ENCODE data around the gene APOL3. TPM values are rescaled to one million over a fixed set of nuclear protein-coding genes. Genes with fewer than 3 reads are reported as not detected.
A peak's percentile ranks its signal among the peaks of the same experiment; 100 is the strongest.
"Not testable (repeated sequence)": the region's sequence is repeated elsewhere in the genome, so short reads cannot be mapped to it uniquely, and the experiment has no call there.

APOL3 gene
- total RNA-seq, 1 donor from 2014 or later = 52.4 TPM

DNA sequence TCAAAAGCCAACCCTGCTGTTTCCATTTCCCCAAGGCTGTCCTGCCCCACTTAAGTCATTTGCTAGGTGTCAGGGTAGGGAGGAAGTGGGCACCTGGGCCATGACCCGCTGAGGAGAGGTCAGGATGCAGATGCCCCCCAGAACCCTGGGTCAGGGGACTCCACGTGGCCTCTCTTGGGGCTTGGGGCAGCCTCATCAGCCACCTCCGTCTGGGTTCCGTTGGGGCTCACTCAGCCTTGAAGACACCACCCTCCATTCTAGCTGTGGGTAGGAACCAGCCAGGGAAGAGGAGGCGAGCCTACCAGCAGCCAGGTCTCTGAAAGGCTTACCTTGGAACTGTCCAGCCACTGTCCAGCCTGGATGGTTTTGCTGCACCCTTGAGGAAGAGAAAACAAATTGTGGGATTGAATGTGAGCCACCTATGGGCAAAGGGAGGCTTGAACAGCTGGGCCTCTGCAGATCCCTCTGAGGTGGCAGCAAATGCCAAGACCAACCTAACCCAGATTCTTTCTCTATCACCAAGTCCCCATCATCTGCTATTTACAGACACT is 38.5 kb upstream of the APOL3 start:
- Mint-ChIP-seq H3K4me1 (ENCODE audit: low read depth) (peaks cover 16% of the 10 kb centered on the region), H3K27me3 (ENCODE audit: insufficient read depth) (peaks cover 9% of the 10 kb centered on the region), H3K36me3 (ENCODE audit: low read depth) (no peaks in the 10 kb centered on the region), H3K9me3 (no peaks in the 10 kb centered on the region), H3K27ac (peak overlapping the region; percentile 32), H3K4me3 (no peak overlapping the region)
- no peak for DNase-seq (ENCODE audit: low spot score)
- intact Hi-C loops (cut with micrococcal nuclease) = no loop called here

DNA sequence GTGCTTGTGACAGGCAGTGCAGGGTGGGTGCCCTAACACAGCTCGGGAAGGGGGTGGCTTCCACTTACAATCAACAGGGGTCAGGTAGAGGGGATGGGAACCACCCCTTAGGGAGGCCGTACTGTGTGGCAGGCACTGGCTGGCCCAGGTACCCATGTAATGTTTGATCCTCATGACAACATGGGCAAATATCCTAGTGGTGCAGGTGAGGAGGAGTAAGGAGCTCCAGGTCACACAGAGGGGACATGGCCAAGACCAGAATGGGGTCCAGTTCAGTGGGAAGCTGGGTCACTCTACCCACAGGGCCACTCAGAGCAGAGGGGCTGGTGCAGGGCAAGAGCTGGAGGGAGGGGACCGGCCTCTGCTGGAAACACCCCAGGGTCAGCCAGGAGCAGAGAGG is 38.0 kb upstream of the APOL3 start:
- H3K4me3 Mint-ChIP-seq = no peak overlapping the region
- no peak for DNase-seq (ENCODE audit: low spot score)
- H3K9me3 Mint-ChIP-seq = no peaks in the 10 kb centered on the region
- H3K4me1 Mint-ChIP-seq (ENCODE audit: low read depth) = peaks cover 16% of the 10 kb centered on the region
- intact Hi-C loops (cut with micrococcal nuclease) = no loop called here
- no peaks in the 10 kb centered on the region for H3K36me3 Mint-ChIP-seq (ENCODE audit: low read depth)
- no peak overlapping the region for H3K27ac Mint-ChIP-seq
- H3K27me3 Mint-ChIP-seq (ENCODE audit: insufficient read depth) = peaks cover 9% of the 10 kb centered on the region

DNA sequence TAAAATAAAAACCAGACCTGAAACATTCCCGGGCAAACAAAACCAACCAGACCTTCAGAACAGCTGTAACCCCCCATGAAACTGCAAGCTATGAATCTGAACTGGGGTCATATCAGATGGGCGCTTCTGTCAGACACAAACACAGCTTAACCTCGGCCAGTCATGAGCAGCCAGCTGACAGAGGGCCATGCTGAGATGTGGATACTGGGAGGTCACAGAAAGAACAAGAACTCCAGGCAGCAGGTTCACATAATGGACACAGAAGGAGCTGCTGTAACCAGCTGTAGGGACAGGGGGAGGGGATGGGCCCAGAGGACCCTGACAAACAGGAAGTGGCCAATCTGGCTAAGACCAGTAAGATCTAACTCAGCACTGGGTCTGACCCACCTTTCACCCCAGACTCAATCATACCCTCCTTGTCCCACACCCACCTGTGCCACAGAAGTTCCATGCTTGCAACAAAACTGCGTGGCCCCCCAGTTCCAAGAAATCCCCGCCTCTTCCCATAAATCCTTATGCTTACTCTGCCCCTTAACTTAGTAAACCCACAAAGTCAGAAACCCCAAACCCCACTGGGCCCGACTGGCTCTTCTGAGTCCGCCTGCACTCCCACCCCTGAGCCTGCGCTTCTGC is 37.1 kb upstream of the APOL3 start:
- intact Hi-C loops (cut with micrococcal nuclease) = no loop called here
- Mint-ChIP-seq H3K9me3 (no peaks in the 10 kb centered on the region), H3K36me3 (ENCODE audit: low read depth) (no peaks in the 10 kb centered on the region), H3K4me3 (no peak overlapping the region), H3K4me1 (ENCODE audit: low read depth) (peaks cover 16% of the 10 kb centered on the region), H3K27me3 (ENCODE audit: insufficient read depth) (peaks cover 9% of the 10 kb centered on the region), H3K27ac (peak overlapping the region; percentile 24)
- no peak for DNase-seq (ENCODE audit: low spot score)

DNA sequence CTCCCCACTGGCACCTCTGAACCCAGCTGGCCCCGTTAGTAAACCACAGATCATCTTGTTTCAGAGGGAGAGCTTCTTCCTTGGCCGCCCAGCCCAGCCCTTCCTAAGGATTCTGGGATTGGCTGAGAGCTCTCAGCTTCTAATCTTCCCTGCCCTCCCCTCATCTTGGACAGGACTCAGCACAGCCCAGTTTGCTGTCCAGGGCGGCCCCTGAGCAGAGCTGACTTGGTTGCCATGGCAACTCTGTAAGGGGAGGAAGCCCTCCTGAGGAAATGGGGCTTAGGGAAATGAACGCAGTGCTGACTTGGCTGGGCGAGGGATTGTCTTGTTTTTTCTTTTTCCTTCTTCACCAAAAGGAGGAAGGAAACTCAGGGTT is 36.5 kb upstream of the APOL3 start:
- no peaks in the 10 kb centered on the region for H3K9me3 Mint-ChIP-seq
- peaks cover 16% of the 10 kb centered on the region for H3K4me1 Mint-ChIP-seq (ENCODE audit: low read depth)
- no peak overlapping the region for H3K4me3 Mint-ChIP-seq
- DNase-seq (ENCODE audit: low spot score) = no peak
- H3K27ac Mint-ChIP-seq = no peak overlapping the region
- no peaks in the 10 kb centered on the region for H3K36me3 Mint-ChIP-seq (ENCODE audit: low read depth)
- peaks cover 11% of the 10 kb centered on the region for H3K27me3 Mint-ChIP-seq (ENCODE audit: insufficient read depth)
- intact Hi-C loops (cut with micrococcal nuclease) = no loop called here

DNA sequence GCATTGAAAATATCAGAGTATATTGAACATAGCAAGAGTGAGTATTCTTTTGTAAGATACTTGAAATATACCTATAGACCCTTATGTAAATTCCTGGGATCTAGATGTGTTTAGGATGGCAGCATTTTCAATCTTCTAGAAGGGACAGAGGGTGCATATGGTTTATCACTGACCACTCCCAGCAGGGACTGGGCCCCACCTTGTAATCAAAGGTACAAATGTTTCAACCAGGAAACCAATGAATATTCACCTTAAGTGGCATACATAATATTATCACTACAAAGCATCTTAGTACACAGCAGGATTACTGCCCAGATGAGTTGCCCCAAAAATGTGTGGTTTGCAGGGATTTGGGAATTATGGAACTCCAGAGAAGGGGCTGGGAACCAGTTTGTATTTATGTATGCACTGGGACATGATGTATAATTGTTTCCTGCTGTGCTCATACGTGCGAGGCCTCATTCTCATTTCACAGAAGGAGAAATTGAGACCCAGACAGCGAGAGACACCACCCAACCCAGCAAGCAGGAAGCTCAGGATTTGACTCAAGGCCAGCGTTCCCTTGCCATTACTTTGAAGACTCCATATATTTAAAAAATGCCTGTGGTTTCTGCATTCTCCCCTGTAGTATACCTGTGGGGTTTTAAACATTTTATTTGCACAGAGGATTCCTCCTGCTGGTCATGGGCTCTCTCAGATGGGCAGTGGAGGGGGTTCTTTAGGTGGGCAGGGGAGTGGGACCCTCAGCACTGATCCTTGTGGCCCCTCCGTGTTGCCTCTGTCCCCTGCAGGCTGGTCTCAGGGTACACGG is 35.9 kb upstream of the APOL3 start:
- Mint-ChIP-seq H3K36me3 (ENCODE audit: low read depth) (no peaks in the 10 kb centered on the region), H3K27me3 (ENCODE audit: insufficient read depth) (peaks cover 13% of the 10 kb centered on the region), H3K4me1 (ENCODE audit: low read depth) (peaks cover 16% of the 10 kb centered on the region), H3K4me3 (no peak overlapping the region), H3K9me3 (no peaks in the 10 kb centered on the region), H3K27ac (no peak overlapping the region)
- no peak for DNase-seq (ENCODE audit: low spot score)
- intact Hi-C loops (cut with micrococcal nuclease) = no loop called here

DNA sequence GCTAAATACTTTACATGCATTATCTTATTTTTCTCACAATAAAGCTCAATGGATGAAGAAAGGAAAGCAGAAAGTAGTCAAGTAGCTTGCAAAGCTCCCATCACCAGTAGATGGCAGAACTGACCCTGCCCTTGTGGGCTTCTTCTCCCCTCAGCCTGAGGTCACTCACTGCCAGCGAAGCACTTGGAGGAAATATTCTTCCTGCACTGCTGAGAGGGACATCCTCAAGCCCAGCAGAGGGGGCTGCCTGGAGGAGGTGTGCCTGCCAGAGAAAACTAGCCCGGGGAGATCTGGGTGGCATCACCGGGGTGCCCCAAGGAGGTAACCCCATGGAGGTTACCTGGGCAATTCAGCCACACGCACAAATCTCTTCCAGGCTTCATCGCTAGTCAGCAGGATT is 34.4 kb upstream of the APOL3 start:
- Mint-ChIP-seq H3K27me3 (ENCODE audit: insufficient read depth) (peaks cover 7% of the 10 kb centered on the region), H3K27ac (no peak overlapping the region), H3K4me3 (no peak overlapping the region), H3K36me3 (ENCODE audit: low read depth) (no peaks in the 10 kb centered on the region), H3K9me3 (no peaks in the 10 kb centered on the region), H3K4me1 (ENCODE audit: low read depth) (peaks cover 16% of the 10 kb centered on the region)
- DNase-seq (ENCODE audit: low spot score) = peak; percentile 14
- intact Hi-C loops (cut with micrococcal nuclease) = loop anchor here (1.0 kb wide), 1 partner anchor 82 kb away; no protein-coding TSS in a partner anchor

DNA sequence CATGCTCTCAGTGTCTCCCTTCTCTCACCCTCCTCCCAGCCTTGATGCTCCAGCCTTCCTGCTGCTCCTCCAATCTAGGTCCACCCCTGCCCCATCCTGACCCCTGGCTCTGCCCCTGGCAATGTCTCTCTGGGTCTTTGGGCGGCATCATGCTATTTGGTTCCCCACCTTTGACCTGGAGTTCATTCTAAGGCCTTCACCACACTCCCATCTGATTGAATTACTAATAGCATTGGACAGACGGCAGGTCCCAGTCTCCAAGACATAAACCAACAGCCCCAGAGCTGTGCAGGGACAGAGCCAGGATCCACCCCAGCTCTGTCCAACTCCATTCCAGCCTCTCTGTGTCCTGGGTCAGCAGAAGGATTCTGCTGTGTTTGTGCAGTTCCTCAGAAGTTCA is 33.8 kb upstream of the APOL3 start:
- Mint-ChIP-seq H3K27me3 (ENCODE audit: insufficient read depth) (peaks cover 6% of the 10 kb centered on the region), H3K27ac (no peak overlapping the region), H3K9me3 (no peaks in the 10 kb centered on the region), H3K36me3 (ENCODE audit: low read depth) (no peaks in the 10 kb centered on the region), H3K4me3 (no peak overlapping the region), H3K4me1 (ENCODE audit: low read depth) (peaks cover 16% of the 10 kb centered on the region)
- DNase-seq (ENCODE audit: low spot score) = no peak
- intact Hi-C loops (cut with micrococcal nuclease) = loop anchor here (1.0 kb wide), 1 partner anchor 83 kb away; no protein-coding TSS in a partner anchor

DNA sequence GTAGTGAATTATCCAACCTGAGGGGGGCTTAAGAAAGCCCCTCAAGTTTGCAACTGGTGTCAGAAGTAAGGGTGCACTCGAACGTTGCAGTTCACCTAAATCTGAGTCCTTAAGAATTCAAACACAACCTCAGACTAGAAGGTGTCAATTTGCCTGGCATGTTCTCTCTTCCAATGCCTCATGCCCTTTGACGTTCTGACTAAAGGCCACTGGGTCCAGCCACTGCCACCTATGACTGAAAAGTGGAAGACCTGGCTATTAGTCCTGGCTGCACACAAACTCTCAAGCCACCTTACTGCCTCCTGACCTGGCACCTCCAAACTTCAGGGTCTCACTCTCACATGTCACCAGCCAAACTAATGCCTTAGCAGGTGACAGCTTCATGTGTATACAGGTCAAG is 33.0 kb upstream of the APOL3 start:
- Mint-ChIP-seq H3K27me3 (ENCODE audit: insufficient read depth) (peaks cover 7% of the 10 kb centered on the region), H3K27ac (no peak overlapping the region), H3K9me3 (no peaks in the 10 kb centered on the region), H3K36me3 (ENCODE audit: low read depth) (no peaks in the 10 kb centered on the region), H3K4me1 (ENCODE audit: low read depth) (peaks cover 16% of the 10 kb centered on the region), H3K4me3 (no peak overlapping the region)
- intact Hi-C loops (cut with micrococcal nuclease) = no loop called here
- DNase-seq (ENCODE audit: low spot score) = no peak

DNA sequence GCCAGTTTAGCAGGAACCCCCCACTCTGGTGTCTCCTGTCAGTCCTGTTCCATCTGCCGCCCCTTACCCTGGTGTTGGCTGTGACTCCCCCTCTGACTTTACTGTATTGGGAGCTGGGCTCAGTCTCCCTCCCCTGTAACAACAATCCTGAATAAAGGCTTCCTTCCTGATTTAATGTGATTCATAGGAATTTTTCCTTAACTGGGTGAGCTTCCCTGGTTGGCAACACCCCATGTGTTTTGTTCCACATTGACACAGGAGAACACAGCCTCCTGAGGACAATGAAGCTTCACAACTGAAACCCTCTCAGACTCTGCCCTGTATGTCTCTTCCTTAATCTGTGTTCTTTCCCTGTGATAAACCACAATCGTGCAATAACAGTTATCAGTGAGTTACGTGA is 32.6 kb upstream of the APOL3 start:
- no peak overlapping the region for H3K27ac Mint-ChIP-seq
- no peaks in the 10 kb centered on the region for H3K9me3 Mint-ChIP-seq
- H3K4me1 Mint-ChIP-seq (ENCODE audit: low read depth) = peaks cover 12% of the 10 kb centered on the region
- no peaks in the 10 kb centered on the region for H3K36me3 Mint-ChIP-seq (ENCODE audit: low read depth)
- intact Hi-C loops (cut with micrococcal nuclease) = no loop called here
- H3K4me3 Mint-ChIP-seq = no peak overlapping the region
- peaks cover 7% of the 10 kb centered on the region for H3K27me3 Mint-ChIP-seq (ENCODE audit: insufficient read depth)
- DNase-seq (ENCODE audit: low spot score) = no peak

DNA sequence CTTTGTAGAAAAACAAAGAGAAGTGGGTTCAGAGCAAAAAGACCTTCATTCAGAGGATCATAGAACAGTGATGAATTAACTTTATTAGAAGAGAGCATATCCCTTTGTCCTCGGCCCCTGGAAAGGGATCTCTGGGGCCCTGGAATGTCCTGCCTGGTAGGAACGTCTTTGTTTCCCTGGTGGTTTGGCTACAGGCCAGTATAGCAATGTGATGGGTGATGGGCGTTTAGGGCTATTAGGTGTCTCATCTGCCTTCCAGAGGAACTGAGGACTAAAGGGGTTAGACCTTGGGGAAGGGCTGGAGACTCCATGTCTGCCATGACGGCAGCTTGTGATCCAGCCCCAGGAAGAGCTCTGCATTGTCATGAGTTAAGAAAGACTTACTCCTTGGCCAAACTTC is 32.0 kb upstream of the APOL3 start:
- Mint-ChIP-seq H3K9me3 (no peaks in the 10 kb centered on the region), H3K27ac (no peak overlapping the region), H3K27me3 (ENCODE audit: insufficient read depth) (peaks cover 7% of the 10 kb centered on the region), H3K4me1 (ENCODE audit: low read depth) (peaks cover 6% of the 10 kb centered on the region), H3K36me3 (ENCODE audit: low read depth) (no peaks in the 10 kb centered on the region), H3K4me3 (no peak overlapping the region)
- intact Hi-C loops (cut with micrococcal nuclease) = no loop called here
- DNase-seq (ENCODE audit: low spot score) = no peak

DNA sequence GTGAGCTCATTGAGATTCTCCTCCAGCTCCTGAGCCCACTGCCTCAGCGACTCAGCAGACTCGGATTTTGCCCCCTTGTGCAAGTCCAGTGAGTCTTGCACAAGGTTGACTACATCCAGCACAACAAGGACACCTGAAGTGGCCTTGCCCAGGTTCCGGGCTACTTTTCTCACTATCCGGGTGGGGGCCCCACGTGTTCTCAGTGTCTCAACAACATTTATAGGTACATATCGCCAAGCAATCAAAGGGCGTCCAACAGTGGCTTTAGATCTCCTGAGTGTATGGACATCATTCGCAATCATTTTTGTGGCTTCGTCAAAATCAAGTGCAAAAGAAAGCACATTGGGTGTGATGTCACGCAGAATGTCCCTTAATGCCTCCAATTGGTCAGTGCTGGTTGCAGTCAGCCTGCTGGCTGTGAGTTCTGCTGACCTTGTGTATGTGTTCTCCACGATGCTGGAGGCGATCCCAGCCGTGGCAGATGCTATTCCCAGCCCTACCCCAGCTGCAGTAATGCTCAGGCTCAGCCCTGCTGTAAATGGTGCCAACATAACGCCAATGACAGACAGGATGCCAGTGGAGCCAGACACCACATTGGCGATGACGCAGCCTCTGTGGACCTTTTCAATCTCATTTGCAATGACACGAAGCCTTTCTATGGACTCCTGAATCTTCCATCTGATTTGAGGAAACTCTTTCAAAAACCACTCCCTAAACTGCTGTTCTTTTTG is 30.7 kb upstream of the APOL3 start:
- Mint-ChIP-seq H3K27ac (no peak overlapping the region), H3K27me3 (ENCODE audit: insufficient read depth) (peaks cover 11% of the 10 kb centered on the region), H3K4me1 (ENCODE audit: low read depth) (no peaks in the 10 kb centered on the region), H3K4me3 (no peak overlapping the region), H3K9me3 (no peaks in the 10 kb centered on the region), H3K36me3 (ENCODE audit: low read depth) (no peaks in the 10 kb centered on the region)
- intact Hi-C loops (cut with micrococcal nuclease) = no loop called here
- no peak for DNase-seq (ENCODE audit: low spot score)

DNA sequence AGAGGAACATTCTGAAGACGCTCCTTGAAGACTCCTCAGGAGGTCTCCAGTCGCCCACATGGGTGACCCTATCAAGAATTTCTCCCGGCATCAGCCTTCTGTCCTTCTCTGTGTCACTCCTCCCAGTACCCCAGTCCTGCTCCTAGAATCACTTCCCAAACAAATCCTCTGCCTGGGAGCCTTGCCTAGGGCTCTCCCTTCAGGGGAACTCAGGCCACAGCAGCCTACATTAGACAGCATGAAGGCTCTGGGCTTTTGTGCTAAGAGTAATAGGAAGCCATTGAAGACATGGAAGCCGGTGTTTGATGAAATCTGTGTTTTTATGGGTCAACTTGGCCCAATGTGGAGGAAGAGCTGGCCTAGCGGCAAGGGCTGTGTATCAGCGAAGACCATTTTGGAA is 27.3 kb upstream of the APOL3 start:
- H3K36me3 Mint-ChIP-seq (ENCODE audit: low read depth); H3K4me1 Mint-ChIP-seq (ENCODE audit: low read depth); intact Hi-C loops (cut with micrococcal nuclease); DNase-seq (ENCODE audit: low spot score); H3K9me3 Mint-ChIP-seq; H3K27me3 Mint-ChIP-seq (ENCODE audit: insufficient read depth); H3K27ac Mint-ChIP-seq; H3K4me3 Mint-ChIP-seq: not testable (repeated sequence)

Measured in activated T-helper 1 cell treated with anti-CD3 and anti-CD28 coated beads, Interleukin-12 subunit alpha, Interleukin-12 subunit beta, Interleukin-2, Interleukin-4 antibody, amounts not matched to agents 30 ng/mL and 10 ng/mL and 1 ng/mL, durations not matched to agents 14 hours and 24 hours and 36 hours (primary cell).